A549 (cell line): ENCODE results near the gene PRDM12. TPM values are rescaled to one million over a fixed set of nuclear protein-coding genes. Genes with fewer than 3 reads are reported as not detected.
"Not testable (repeated sequence)": the region's sequence is repeated elsewhere in the genome, so short reads cannot be mapped to it uniquely, and the experiment has no call there.

ENCODE experiments used
- ATAC-seq, 2 experiments: fragments of 200-7000 bp in 1 of 2; fragments of >200 bp in 1 of 2; cut with Nextera tagmentation in 1 of 2; cut with Tn5 transposase in 1 of 2; 3 replicates each; pipeline versions ENCODE4 v1.8.0 to v1.9.1; 2018 to 2020; ENCODE audit warnings: mild to moderate bottlenecking in 1 of 2, moderate library complexity in 1 of 2
- CTCF ChIA-PET: fragments of 300-600 bp; sonication (Branson Sonifier 250); formaldehyde crosslinking; extraction: SDS; loops from one replicate; lab custom pipeline; 2021; ENCODE audit warnings: antibody characterized with exemption, inconsistent platforms; lab: Yijun Ruan, JAX
- POLR2A ChIA-PET: fragments of 350-600 bp; formaldehyde crosslinking; extraction: SDS; loops from one replicate; lab custom pipeline; 2021; ENCODE audit warnings: antibody characterized with exemption, inconsistent platforms; lab: Yijun Ruan, JAX
- DNase-seq, 2 experiments: peaks; one replicate each; pipeline versions ENCODE4 v3.0.0 to v3.0.0-alpha.2; 2011 to 2016; ENCODE audit warnings: low read depth in 1 of 2, low spot score in 1 of 2
- FAIRE-seq: peaks from 2 replicates; lab custom pipeline; 2011; peaks lifted over from hg19 to GRCh38; lab: Jason Lieb, UNC
- H3K27ac ChIP-seq, 2 experiments: fragments of >200 bp; sonication (Bioruptor Twin); formaldehyde crosslinking; 3 replicates each; pipeline ENCODE4 v1.5.1; 2016 to 2017
- H3K4me1 ChIP-seq: fragments of >200 bp; sonication (Bioruptor Twin); formaldehyde crosslinking; 3 replicates; pipeline ENCODE4 v1.6.1; 2016
- H3K4me2 ChIP-seq: fragments of >200 bp; sonication (Bioruptor Twin); formaldehyde crosslinking; 3 replicates; pipeline ENCODE4 v1.6.1; 2016
- H3K4me3 ChIP-seq: fragments of >200 bp; sonication (Bioruptor Twin); formaldehyde crosslinking; 3 replicates; pipeline ENCODE4 v1.5.1; 2016
- H3K9me3 ChIP-seq: fragments of >200 bp; sonication (Bioruptor Twin); formaldehyde crosslinking; 3 replicates; pipeline ENCODE4 v1.6.1; 2016
- CBX2 ChIP-seq: fragments of 200-600 bp; sonication (generic); IDR thresholded peaks from 2 replicates; pipeline ENCODE4 v1.6.1; 2016; ENCODE audit warnings: low read depth, mild to moderate bottlenecking, borderline replicate concordance
- CHD2 ChIP-seq: fragments of 150-350 bp; IDR thresholded peaks from 2 replicates; pipeline ENCODE4 v1.6.1; 2014; ENCODE audit warnings: low read length; ENCODE audit not compliant: partially characterized antibody
- CHD4 ChIP-seq: fragments of 200-600 bp; sonication (generic); IDR thresholded peaks from 2 replicates; pipeline ENCODE4 v1.6.1; 2016; ENCODE audit warnings: antibody characterized with exemption, mild to moderate bottlenecking, borderline replicate concordance
- EHF ChIP-seq: fragments of 250-450 bp; sonication (Bioruptor Pico); IDR thresholded peaks from 2 replicates; pipeline ENCODE4 v1.5.0; 2020; ENCODE audit warnings: mild to moderate bottlenecking
- EHMT2 ChIP-seq: fragments of 200-600 bp; sonication (generic); IDR thresholded peaks from 2 replicates; pipeline ENCODE4 v1.6.1; 2016; ENCODE audit warnings: antibody characterized with exemption, low read depth, mild to moderate bottlenecking, moderate library complexity
- ESRRA ChIP-seq: fragments of 150-350 bp; IDR thresholded peaks from 2 replicates; pipeline ENCODE4 v1.6.1; 2014; ENCODE audit warnings: mild to moderate bottlenecking, low read length, borderline replicate concordance
- FOSB ChIP-seq: fragments of 250-450 bp; sonication (Bioruptor Pico); IDR thresholded peaks from 2 replicates; pipeline ENCODE4 v1.5.0; 2020; ENCODE audit warnings: mild to moderate bottlenecking, moderate library complexity
- HEYL ChIP-seq: fragments of 250-450 bp; sonication (Bioruptor Pico); IDR thresholded peaks from 2 replicates; pipeline ENCODE4 v1.8.0; 2021; ENCODE audit warnings: mild to moderate bottlenecking, moderate library complexity
- HOXB13 ChIP-seq: fragments of 250-450 bp; sonication (Bioruptor Pico); IDR thresholded peaks from 2 replicates; pipeline ENCODE4 v1.5.0; 2020; ENCODE audit warnings: low read depth, mild to moderate bottlenecking, moderate library complexity
- JUNB ChIP-seq: fragments of >200 bp; sonication (Bioruptor Twin); formaldehyde crosslinking; IDR thresholded peaks from 2 replicates; pipeline ENCODE4 v1.6.1; 2016
- KDM1A ChIP-seq: fragments of 200-600 bp; sonication (generic); IDR thresholded peaks from 2 replicates; pipeline ENCODE4 v1.6.1; 2016; ENCODE audit warnings: low read depth, mild to moderate bottlenecking
- KDM5A ChIP-seq: fragments of 200-600 bp; sonication (generic); IDR thresholded peaks from 2 replicates; pipeline ENCODE4 v1.6.1; 2016; ENCODE audit warnings: antibody characterized with exemption, mild to moderate bottlenecking
- MAZ ChIP-seq: fragments of 150-350 bp; IDR thresholded peaks from 2 replicates; pipeline ENCODE4 v1.6.1; 2014; ENCODE audit warnings: antibody characterized with exemption, low read depth, low read length, borderline replicate concordance
- MYC ChIP-seq: IDR thresholded peaks from 2 replicates; pipeline ENCODE4 v1.6.1; 2012; ENCODE audit warnings: mild to moderate bottlenecking, inconsistent platforms, low read length, improper control_type of control experiment, borderline replicate concordance
- NPAS2 ChIP-seq: fragments of 250-450 bp; sonication (Bioruptor Pico); IDR thresholded peaks from 2 replicates; pipeline ENCODE4 v1.8.0; 2022; ENCODE audit warnings: mild to moderate bottlenecking, moderate library complexity, borderline replicate concordance
- NR3C1 ChIP-seq: fragments of >200 bp; sonication (Bioruptor Twin); formaldehyde crosslinking; IDR thresholded peaks from 3 replicates; pipeline ENCODE4 v1.6.1; 2017
- PHF8 ChIP-seq: fragments of 200-600 bp; sonication (generic); IDR thresholded peaks from 2 replicates; pipeline ENCODE4 v1.6.1; 2016; ENCODE audit warnings: low read depth, mild to moderate bottlenecking, antibody characterized with exemption, moderate library complexity, borderline replicate concordance
- POLR2A ChIP-seq: IDR thresholded peaks from 2 replicates; pipeline ENCODE4 v1.6.1; 2012; ENCODE audit warnings: mild to moderate bottlenecking, low read length
- RARB ChIP-seq: fragments of 250-450 bp; sonication (Bioruptor Pico); IDR thresholded peaks from 2 replicates; pipeline ENCODE4 v1.8.0; 2021; ENCODE audit warnings: mild to moderate bottlenecking, moderate library complexity
- RCOR1 ChIP-seq: fragments of 150-350 bp; IDR thresholded peaks from 2 replicates; pipeline ENCODE4 v1.6.1; 2014; ENCODE audit warnings: antibody characterized with exemption, low read length, low read depth
- RFX5 ChIP-seq: fragments of 450-650 bp; IDR thresholded peaks from 2 replicates; pipeline ENCODE4 v1.7.1; 2014; ENCODE audit warnings: antibody characterized with exemption, mild to moderate bottlenecking, moderate library complexity
- SMC3 ChIP-seq: fragments of >200 bp; sonication (Bioruptor Twin); formaldehyde crosslinking; IDR thresholded peaks from 3 replicates; pipeline ENCODE4 v1.6.1; 2018; ENCODE audit warnings: inconsistent platforms
- SREBF2 ChIP-seq: fragments of 450-650 bp; IDR thresholded peaks from 2 replicates; pipeline ENCODE4 v1.6.1; 2014; ENCODE audit warnings: mild to moderate bottlenecking, moderate library complexity
- TFCP2L1 ChIP-seq: fragments of 250-450 bp; sonication (Bioruptor Pico); IDR thresholded peaks from 2 replicates; pipeline ENCODE4 v1.5.0; 2021; ENCODE audit warnings: mild to moderate bottlenecking
- ZSCAN20 ChIP-seq: fragments of 250-450 bp; sonication (Bioruptor Pico); IDR thresholded peaks from 2 replicates; pipeline ENCODE4 v1.8.0; 2022; ENCODE audit warnings: mild to moderate bottlenecking, moderate library complexity
- WGBS: methylation state at CpG from one replicate; pipeline ENCODE4 v1.1.6; 2017; ENCODE audit errors: missing lambda C conversion rate; 5-methylcytosine and 5-hydroxymethylcytosine counted together
- polyA plus RNA-seq, 4 experiments: library from polyadenylated mRNA; depleted of rRNA in 3 of 4; stranded (reverse); fragments of >200 nt; fragmentation: RNase III in 1 of 4; extraction: RNeasy Plus Mini Kit Qiagen cat#74134 plus additional on column Dnase treatment in 1 of 4; gene quantifications; 2 replicates in 3 of 4; 3 replicates in 1 of 4; pipeline ENCODE4 v1.2.3, GENCODE V29; 2011 to 2017
- TF ChIP-seq, protein P1 (sequence below): IDR thresholded peaks from 2 replicates; pipeline ENCODE4 v1.6.1; 2012
- TF ChIP-seq, protein P2 (sequence below): fragments of 200-600 bp; sonication (generic); IDR thresholded peaks from 2 replicates; pipeline ENCODE4 v1.6.1; 2016; ENCODE audit warnings: antibody characterized with exemption, mild to moderate bottlenecking, moderate library complexity

The PRDM12 gene
- polyA plus RNA-seq, 2 of the 4 experiments (the other 2 are of a cell fraction), result 0.09 to 0.17 TPM

DNA sequence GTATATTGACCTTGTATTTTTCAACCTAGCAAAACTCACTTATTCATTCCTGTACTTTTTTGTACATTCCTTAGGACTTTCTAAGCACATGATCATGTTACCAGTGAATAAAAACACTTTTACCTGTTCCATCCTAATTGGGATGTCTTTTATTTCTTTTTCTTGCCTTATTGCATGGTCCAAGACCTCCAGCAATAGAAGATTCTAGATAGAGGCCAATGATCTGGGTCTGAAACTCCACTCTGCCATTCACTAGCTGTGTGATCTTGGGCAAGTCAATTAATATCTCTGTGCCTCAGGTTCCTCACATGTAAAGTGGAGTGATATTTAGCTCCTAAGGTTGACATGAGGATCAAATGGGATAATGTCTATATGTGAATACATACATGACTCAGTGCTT is 20.7 kb downstream of the PRDM12 start:
- peaks cover 11% of the 10 kb centered on the region; the same call in 2 of the 3 replicates for H3K4me1 ChIP-seq
- no peak overlapping the region for H3K4me3 ChIP-seq
- POLR2A ChIA-PET, result no interaction called here
- H3K9me3 ChIP-seq, result peaks cover 8% of the 10 kb centered on the region; the same call in 2 of the 3 replicates
- FAIRE-seq (no peak), DNase-seq (no peak), ATAC-seq (no peak)
- no peak overlapping the region for H3K4me2 ChIP-seq
- TF ChIP-seq RARB (CRISPR knock-in tag) (no peak), ZSCAN20 (CRISPR knock-in tag) (no peak), SMC3 (no peak), POLR2A (no peak), JUNB (no peak), TFCP2L1 (CRISPR knock-in tag) (no peak), ESRRA (no peak), MYC (no peak), NR3C1 (no peak), KDM1A (no peak), PHF8 (no peak), KDM5A (no peak)
- TF ChIP-seq, protein P1, sequence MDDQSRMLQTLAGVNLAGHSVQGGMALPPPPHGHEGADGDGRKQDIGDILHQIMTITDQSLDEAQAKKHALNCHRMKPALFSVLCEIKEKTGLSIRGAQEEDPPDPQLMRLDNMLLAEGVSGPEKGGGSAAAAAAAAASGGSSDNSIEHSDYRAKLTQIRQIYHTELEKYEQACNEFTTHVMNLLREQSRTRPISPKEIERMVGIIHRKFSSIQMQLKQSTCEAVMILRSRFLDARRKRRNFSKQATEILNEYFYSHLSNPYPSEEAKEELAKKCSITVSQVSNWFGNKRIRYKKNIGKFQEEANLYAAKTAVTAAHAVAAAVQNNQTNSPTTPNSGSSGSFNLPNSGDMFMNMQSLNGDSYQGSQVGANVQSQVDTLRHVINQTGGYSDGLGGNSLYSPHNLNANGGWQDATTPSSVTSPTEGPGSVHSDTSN, result no peak
- TF ChIP-seq, protein P2, sequence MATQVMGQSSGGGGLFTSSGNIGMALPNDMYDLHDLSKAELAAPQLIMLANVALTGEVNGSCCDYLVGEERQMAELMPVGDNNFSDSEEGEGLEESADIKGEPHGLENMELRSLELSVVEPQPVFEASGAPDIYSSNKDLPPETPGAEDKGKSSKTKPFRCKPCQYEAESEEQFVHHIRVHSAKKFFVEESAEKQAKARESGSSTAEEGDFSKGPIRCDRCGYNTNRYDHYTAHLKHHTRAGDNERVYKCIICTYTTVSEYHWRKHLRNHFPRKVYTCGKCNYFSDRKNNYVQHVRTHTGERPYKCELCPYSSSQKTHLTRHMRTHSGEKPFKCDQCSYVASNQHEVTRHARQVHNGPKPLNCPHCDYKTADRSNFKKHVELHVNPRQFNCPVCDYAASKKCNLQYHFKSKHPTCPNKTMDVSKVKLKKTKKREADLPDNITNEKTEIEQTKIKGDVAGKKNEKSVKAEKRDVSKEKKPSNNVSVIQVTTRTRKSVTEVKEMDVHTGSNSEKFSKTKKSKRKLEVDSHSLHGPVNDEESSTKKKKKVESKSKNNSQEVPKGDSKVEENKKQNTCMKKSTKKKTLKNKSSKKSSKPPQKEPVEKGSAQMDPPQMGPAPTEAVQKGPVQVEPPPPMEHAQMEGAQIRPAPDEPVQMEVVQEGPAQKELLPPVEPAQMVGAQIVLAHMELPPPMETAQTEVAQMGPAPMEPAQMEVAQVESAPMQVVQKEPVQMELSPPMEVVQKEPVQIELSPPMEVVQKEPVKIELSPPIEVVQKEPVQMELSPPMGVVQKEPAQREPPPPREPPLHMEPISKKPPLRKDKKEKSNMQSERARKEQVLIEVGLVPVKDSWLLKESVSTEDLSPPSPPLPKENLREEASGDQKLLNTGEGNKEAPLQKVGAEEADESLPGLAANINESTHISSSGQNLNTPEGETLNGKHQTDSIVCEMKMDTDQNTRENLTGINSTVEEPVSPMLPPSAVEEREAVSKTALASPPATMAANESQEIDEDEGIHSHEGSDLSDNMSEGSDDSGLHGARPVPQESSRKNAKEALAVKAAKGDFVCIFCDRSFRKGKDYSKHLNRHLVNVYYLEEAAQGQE, result no peak
- TF ChIP-seq, all 56 proteins: peak for 0
- CTCF ChIA-PET, result interaction anchor here (0.9 to 15.9 kb wide), 15 partner anchors 9 to 576 kb away, joined by 3 to 453 read pairs (median 5); partner anchors contain the start of gene EXOSC2
- H3K27ac ChIP-seq, result no peak overlapping the region

DNA sequence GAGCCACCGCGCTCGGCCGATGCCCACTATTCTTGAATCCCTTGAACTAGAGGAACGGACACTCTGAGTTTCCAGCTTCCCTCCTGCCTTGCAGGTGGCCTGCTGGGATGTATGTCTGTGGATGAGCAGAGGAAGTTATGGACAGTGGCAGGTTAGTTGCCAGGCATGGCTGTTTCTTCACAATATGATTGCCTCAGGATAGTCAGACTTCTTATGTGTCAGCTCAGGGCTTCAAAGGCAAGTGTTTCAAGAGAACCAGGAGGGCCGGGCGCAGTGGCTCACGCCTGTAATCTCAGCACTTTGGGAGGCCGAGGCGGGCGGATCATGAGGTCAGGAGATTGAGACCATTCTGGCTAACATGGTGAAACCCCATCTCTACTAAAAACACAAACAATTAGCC is 21.6 kb downstream of the PRDM12 start:
- H3K27ac ChIP-seq, FAIRE-seq, H3K9me3 ChIP-seq, POLR2A ChIA-PET, DNase-seq, H3K4me3 ChIP-seq, ATAC-seq, H3K4me2 ChIP-seq, H3K4me1 ChIP-seq: not testable (repeated sequence)
- WGBS, result 89% methylated on average over 11 of the region's 11 CpGs
- CTCF ChIA-PET, result interaction anchor here (1.1 to 15.9 kb wide), 4 partner anchors 15 to 313 kb away, joined by 6 to 453 read pairs (median 20); no protein-coding TSS in a partner anchor

DNA sequence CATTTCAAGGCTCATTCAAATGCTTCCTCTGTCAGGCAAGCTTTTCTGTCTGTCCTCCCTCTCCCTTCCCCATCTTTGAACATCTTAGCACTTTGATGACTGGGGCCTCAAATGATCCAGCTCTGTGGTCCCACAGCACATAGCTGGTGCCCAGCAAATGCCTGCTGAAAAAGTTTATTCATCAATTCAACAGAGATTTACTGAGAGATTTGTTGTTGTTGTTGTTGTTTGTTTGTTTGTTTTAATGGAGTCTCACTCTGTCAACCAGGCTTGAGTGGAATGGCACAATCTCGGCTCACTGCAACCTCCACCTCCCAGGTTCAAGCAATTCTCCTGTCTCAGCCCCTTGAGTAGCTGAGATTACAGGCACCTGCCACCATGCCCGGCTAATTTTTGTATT is 23.2 kb downstream of the PRDM12 start:
- ChIA-PET CTCF (interaction anchor here (1.2 to 15.9 kb wide), 3 partner anchors 18 to 223 kb away, joined by 3 to 453 read pairs (median 102); no protein-coding TSS in a partner anchor), POLR2A (interaction anchor here (0.7 kb wide), 1 partner anchor 419 kb away, joined by 8 read pairs; no protein-coding TSS in a partner anchor)
- FAIRE-seq (no peak), DNase-seq (no peak), ATAC-seq (no peak)
- peaks cover 5% of the 10 kb centered on the region; the same call in 1 of the 3 replicates for H3K4me1 ChIP-seq
- H3K4me3 ChIP-seq, result no peak overlapping the region
- WGBS, result 43% methylated on average over 2 of the region's 2 CpGs
- H3K9me3 ChIP-seq, result peaks cover 12% of the 10 kb centered on the region; the same call in 2 of the 3 replicates
- no peak overlapping the region for H3K4me2 ChIP-seq
- H3K27ac ChIP-seq, result no peak overlapping the region
- TF ChIP-seq MAZ, result no peak
- TF ChIP-seq HEYL (CRISPR knock-in tag), result no peak
- no peak for TF ChIP-seq EHMT2
- no peak for TF ChIP-seq FOSB (CRISPR knock-in tag)
- no peak for TF ChIP-seq RCOR1
- no peak for TF ChIP-seq KDM1A
- TF ChIP-seq CBX2, result no peak
- TF ChIP-seq, protein P2, result no peak
- no peak for TF ChIP-seq NPAS2 (CRISPR knock-in tag)
- no peak for TF ChIP-seq CHD4
- TF ChIP-seq EHF (CRISPR knock-in tag), result no peak
- no peak for TF ChIP-seq HOXB13
- TF ChIP-seq CHD2, result no peak
- TF ChIP-seq RFX5, result no peak
- TF ChIP-seq SREBF2, result no peak
